ENCODE results near the gene NPBWR2. TPM values are rescaled to one million over a fixed set of nuclear protein-coding genes. Genes with fewer than 3 reads are reported as not detected.

NPBWR2 gene
- total RNA-seq, 2 experiments from 2014 or later = not detected

Small RNAs within 50 kb of the gene (microRNA-seq; reads per million reads assigned to microRNA genes)
- gene MIR6813 = 6.3 reads per million, percentile 8 among the genes with 10 or more reads in this experiment

Other genes with a start within 250 kb of the NPBWR2 start
- gene ABHD16B, start 246.1 kb downstream of the NPBWR2 start, total RNA-seq = not detected
- gene TPD52L2, start 242.3 kb downstream of the NPBWR2 start, total RNA-seq = 10 to 100 TPM; 35.7 to 40.0 TPM
- 10 to 100 TPM; 47.3 to 48.1 TPM for gene DNAJC5, start 212.4 kb downstream of the NPBWR2 start, total RNA-seq
- 10 to 100 TPM; 41.1 to 45.4 TPM for gene UCKL1, start 151.1 kb downstream of the NPBWR2 start, total RNA-seq
- 10 to 100 TPM; 12.0 to 12.1 TPM for gene ZNF512B, start 137.6 kb downstream of the NPBWR2 start, total RNA-seq
- 10 to 100 TPM; 12.0 to 12.5 TPM for gene SAMD10, start 127.9 kb downstream of the NPBWR2 start, total RNA-seq
- 10 to 100 TPM; 64.7 to 68.3 TPM for gene PRPF6, start 126.4 kb downstream of the NPBWR2 start, total RNA-seq
- gene C20orf204, start 71.4 kb downstream of the NPBWR2 start, total RNA-seq = 1 to 10 TPM; 6.4 to 7.6 TPM
- gene SOX18, start 57.9 kb downstream of the NPBWR2 start, total RNA-seq = under 1 TPM; 0.13 to 0.21 TPM
- 10 to 100 TPM; 49.6 to 55.3 TPM for gene TCEA2, start 44.4 kb downstream of the NPBWR2 start, total RNA-seq
- gene RGS19, start 28.0 kb downstream of the NPBWR2 start, total RNA-seq = 100 to 1,000 TPM; 130 to 135 TPM
- 1 to 10 TPM; 1.5 to 2.0 TPM for gene OPRL1, start 27.5 kb downstream of the NPBWR2 start, total RNA-seq
- gene LKAAEAR1, start 23.2 kb downstream of the NPBWR2 start, total RNA-seq = under 1 TPM; 0.34 to 0.61 TPM
- not detected for gene MYT1, start 56.9 kb upstream of the NPBWR2 start, total RNA-seq
- 10 to 100 TPM; 32.0 to 33.2 TPM for gene PCMTD2, start 148.2 kb upstream of the NPBWR2 start, total RNA-seq